ENCODE data around the gene POU5F1.
A peak's percentile ranks its signal among the peaks of the same experiment; 100 is the strongest.
"Not testable (repeated sequence)": the region's sequence is repeated elsewhere in the genome, so short reads cannot be mapped to it uniquely, and the experiment has no call there.

POU5F1 gene

DNA sequence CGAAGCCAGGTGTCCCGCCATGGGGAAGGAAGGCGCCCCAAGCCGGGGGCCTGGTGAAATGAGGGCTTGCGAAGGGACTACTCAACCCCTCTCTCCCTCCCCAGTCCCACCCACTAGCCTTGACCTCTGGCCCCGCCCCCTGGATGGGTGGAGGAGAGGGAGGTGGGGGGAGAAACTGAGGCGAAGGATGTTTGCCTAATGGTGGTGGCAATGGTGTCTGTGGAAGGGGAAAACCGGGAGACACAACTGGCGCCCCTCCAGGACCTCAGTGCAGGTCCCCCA lies at the start of gene POU5F1:
Gene POU5F1, minus strand, starts transcription at position 83 of the 282 bp plus-strand sequence. Its CDS starts 62 bp downstream, at position 21.
- no peak for DNase-seq

DNA sequence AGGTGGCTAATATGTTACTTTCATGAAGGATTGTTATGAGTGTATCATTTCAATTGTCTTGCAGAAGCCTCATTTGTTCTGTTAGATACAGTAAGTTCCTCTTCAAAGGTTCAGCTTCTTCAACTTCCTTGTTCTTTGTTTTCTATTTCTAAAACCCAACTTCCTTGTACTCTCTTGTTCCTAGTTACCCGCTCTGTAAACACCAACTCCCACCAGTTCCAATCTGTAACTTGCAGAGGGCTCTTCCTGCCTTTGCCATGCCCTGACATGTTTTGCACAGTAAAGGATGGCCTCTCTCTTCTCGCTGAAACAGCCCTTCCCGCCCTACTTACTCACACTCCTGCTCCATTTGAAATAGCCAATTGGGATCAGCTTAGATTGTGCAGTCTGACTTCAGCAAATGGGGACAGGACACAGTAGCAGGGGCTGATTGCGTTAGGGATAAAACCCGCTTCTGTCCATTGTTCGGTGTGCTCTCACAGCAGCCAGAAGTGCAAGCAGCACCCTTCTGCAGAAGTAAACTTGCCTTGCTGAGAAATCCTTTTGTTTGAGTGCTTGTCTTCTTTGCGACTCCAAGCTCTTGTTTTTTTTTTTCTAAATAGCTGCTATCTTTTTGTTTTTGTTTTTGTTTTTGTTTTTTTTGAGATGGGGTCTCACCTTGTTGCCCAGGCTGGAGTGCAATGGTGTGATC lies 45.9 kb upstream of the POU5F1 start:
- DNase-seq = no peak

DNA sequence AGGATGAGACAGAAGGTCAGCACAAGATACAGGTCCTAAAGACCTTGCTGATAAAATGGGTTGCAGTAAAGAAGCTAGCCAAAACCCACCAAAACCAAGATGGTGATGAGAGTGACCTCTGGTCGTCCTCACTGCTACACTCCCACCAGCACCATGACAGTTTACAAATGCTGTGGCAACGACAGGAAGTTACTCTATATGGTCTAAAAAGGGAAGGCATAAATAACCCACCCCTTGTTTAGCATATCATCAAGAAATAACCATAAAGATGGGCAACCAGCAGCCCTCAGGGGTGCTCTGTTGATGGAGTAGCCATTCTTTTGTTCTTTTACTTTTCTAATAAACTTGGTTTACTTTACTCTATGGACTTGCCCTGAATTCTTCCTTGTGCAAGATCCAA lies 44.7 kb upstream of the POU5F1 start:
- DNase-seq = not testable (repeated sequence)

DNA sequence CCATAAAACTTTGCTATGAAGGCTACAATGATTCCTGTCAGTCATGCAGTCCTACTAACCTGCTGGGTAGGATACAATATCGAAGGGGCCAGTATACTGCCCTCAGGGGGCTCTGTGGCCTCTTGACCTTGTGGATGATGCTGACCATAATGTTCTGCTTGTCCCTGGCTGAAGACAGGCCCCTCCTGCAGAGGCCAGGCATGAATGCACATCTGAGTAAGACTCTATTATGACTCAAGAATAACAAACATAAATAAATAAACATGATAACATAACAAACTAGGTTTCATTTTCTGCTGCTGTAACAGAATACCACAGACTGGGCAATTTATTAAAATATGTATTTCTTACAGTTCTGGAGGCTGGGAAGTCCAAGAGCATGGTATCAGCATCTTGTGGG lies 44.0 kb upstream of the POU5F1 start:
- no peak for DNase-seq

DNA sequence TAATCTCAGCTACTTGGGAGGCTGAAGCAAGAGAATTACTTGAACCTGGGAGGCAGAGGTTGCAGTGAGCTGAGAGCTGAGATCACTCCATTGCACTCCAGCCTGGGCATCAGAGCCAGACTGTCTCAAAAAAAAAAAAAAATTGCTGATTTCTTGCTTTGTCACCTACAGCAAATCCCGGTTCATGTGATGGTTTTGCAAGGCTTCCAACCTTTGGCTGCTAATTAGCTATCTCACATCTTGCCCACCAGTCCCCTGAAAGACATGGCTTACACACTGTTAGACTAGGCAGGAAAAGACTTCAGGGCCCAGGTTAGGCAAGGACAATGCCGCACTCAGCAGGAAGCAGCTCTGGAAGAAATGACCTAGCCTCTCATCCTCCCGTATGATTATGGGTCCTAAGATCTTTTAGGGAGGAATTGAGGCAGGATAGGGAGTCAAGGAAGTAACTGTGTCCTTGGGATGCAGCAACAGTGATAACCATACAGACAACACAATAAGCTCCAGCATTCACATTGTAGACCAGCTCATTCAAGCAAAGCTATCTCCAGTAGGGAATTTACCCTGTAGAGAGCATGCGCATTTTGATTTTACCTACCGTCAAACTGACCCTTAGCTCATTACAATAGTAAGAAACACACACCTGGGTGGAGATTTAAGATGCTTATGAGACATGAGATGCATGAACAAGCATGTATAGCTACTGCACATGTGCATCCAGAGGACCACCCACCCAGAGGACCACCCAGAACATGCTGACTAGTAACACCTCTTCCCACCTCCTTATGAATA lies 40.5 kb upstream of the POU5F1 start:
- DNase-seq = no peak

- DNase-seq = no peak
These were observed 39.6 kb upstream of the POU5F1 start for GRCh38 chr6:31210123-31210522.

GRCh38 chr6:31209137-31209536 lies 38.7 kb upstream of the POU5F1 start:
- DNase-seq = no peak

DNA sequence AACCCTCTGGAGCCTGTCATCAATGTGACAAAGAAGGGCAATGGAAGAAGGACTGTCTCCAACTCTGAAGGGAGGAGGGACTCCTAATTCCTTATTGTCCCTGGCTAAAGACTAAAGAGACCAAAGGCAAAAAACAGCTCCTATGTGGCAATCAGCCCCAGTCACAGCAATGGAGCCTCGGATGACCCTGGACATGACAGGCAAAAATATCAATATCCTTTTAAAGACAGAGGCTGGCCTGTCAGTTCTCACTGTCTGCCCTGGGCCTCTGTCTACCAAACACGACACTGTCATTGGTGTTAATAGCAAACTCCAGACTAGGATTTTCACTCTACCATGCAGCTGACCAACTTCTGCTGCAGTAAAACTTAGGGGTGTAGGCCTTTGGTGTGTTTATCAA lies 38.0 kb upstream of the POU5F1 start:
- no peak for DNase-seq

DNA sequence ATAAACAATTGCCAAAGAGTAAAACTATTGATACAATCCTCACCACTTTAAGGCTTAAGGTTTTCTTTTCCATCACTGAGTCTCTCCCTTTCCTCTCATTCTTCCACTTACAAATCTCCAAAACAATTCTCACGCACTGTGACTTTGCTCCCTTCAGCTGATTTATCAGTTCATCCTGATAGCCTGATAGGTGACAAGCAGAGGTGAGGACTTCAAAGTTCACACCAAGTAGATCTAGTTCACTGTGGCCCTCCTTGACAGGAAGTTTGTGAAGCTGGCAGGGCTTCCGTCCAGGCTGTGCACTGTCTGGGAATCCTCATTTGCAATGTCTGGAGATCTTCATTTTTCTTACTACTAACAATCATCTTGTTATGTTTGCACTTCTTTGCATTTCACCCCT lies 35.2 kb upstream of the POU5F1 start:
- no peak for DNase-seq

DNA sequence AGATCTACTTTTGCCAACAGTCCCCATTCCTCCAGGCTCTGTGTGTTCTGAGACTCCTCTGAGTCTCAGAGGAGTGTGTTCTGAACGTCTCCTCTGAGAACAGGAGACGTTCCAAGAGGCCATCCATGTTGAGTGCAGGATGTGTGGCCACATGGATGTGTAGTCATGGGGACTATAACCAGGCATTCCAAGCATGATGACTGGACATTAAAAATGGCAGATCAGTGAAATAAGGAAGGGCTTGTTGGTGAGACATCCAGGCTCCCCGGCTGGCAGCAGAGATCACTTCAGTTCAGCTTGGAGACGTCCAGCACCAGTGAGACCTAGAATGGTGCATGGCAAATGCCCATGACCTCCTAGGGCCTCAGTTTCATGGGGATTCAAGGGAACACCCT lies 34.3 kb upstream of the POU5F1 start:
- no peak for DNase-seq

- peak; percentile 63 to 67 for DNase-seq
These were observed 33.0 kb upstream of the POU5F1 start for GRCh38 chr6:31203345-31203979.

- no peak for DNase-seq
These were observed 32.0 kb upstream of the POU5F1 start for GRCh38 chr6:31202259-31203166.

DNA sequence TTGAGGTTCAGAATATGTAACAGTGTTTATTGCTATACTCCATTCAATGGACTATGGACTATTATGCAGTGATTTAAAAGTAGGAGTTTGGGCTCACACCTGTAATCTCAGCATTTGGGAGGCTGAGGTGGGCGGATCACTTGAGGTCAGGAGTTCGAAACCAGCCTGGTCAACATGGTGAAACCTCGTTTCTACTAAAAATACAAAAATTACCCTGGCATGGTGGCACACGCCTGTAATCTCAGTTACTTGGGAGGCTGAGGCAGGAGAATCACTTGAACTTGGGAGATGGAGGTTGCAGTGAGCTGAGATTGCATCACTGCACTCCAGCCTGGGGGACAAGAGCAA lies 28.6 kb upstream of the POU5F1 start:
- not testable (repeated sequence) for DNase-seq

- DNase-seq = peak; percentile 97
These were observed 27.2 kb upstream of the POU5F1 start for GRCh38 chr6:31197559-31198305.

DNA sequence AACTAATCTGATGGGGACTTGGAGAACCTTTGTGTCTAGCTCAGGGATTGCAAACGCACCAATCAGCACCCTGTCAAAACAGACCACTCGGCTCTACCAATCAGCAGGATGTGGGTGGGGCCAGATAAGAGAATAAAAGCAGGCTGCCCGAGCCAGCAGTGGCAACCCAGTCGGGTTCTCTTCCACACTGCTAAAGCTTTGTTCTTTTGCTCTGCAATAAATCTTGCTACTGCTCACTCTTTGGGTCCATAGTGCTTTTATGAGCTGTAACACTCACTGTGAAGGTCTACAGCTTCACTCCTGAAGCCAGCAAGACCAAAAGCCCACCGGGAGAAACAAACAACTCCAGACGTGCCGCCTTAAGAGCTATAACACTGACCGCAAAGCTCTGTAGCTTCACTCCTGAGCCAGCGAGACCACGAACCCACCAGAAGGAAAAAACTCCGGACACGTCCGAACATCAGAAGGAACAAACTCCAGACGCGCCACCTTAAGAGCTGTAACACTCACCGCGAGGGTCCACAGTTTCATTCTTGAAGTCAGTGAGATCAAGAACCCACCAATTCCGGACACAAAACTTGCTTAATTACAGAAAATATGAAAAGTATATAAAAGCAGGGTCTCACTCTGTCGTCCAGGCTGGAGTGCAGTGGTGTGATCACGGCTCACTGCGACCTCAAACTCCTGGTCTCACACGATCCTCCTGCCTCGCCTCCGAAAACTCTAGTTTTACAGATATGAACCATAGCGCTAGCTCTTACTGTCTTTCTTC lies 26.0 kb upstream of the POU5F1 start:
- peak in 1 of 2 donors; percentile 31 for DNase-seq

GRCh38 chr6:31195308-31195979 lies 25.0 kb upstream of the POU5F1 start:
- not testable (repeated sequence) for DNase-seq

- DNase-seq = no peak
These were observed 23.8 kb upstream of the POU5F1 start for GRCh38 chr6:31194061-31194834.

DNA sequence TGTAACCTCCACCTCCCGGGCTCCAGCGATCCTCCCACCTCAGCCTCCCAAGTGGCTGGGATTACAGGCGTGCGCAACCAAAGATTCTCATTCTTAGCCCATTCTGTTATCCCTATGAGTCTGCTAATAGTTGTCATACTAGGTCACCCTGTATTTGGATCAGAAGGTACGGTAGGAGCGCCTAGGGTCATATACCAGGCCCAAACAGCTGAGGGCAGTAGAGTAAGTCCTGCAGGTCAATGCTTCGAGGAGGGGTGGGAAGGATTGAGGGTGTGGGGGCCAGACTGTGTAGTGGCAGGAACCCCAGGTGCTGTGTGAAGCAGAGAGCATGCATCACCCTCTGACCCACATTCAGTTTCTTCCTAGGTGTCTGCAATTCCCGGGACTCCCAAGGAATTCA lies 22.7 kb upstream of the POU5F1 start:
- DNase-seq = no peak

GRCh38 chr6:31192431-31193105 lies 22.1 kb upstream of the POU5F1 start:
- DNase-seq = peak; percentile 67 to 74

DNA sequence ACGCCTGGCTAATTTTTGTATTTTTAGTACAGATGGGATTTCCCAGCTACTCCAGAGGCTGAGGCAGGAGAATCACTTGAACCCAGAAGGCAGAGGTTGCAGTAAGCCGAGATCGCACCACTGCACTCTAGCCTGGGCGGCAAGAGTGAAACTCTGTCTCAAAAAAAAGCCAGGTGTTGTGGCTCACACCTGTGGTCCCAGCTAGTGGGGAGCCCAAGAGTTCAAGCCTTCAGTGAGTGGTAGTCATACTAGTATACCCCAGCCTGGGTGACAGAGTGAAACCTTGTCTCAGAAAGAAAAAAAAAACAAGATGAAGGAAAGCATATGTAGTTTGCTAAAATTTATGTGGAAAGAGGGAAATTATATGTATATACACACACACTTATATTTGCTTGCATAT lies 20.0 kb upstream of the POU5F1 start:
- DNase-seq = no peak

Measured in CD4-positive, alpha-beta T cell treated with Interleukin-1 beta for 1 hour (primary cell).